RWPE1 (cell line): Measurements from ENCODE around the gene PHAF1.

Experiments used
- CTCF ChIA-PET: fragments of 350-600 bp; sonication (Branson Sonifier 250); formaldehyde crosslinking; extraction: SDS; loops from one replicate; lab custom pipeline; 2021; lab: Yijun Ruan, JAX
- POLR2A ChIA-PET: fragments of 400-600 bp; formaldehyde crosslinking; extraction: SDS; loops from one replicate; lab custom pipeline; 2020; ENCODE audit warnings: antibody characterized with exemption; ENCODE audit not compliant: low non-redundant PET; lab: Yijun Ruan, JAX
- DNase-seq: peaks from one replicate; pipeline ENCODE4 v3.0.0; 2012; ENCODE audit warnings: low spot score
- H3K27ac ChIP-seq: fragments of 450-650 bp; 2 replicates; pipeline ENCODE4 v1.5.1; 2017
- CTCF ChIP-seq: fragments of 450-650 bp; conservative IDR thresholded peaks from 2 replicates; pipeline ENCODE4 v1.5.1; 2017; ENCODE audit warnings: low read depth, mild to moderate bottlenecking

PHAF1 gene

GRCh38 chr16:67173323-67173722 lies 63.6 kb downstream of the PHAF1 start:
- peak overlapping the region; percentile 98 for H3K27ac ChIP-seq
- DNase-seq, result no peak
- TF ChIP-seq CTCF, result no peak
- ChIA-PET CTCF (interaction anchor here (1.9 kb wide), 1 partner anchor 18 kb away, joined by 5 read pairs; no protein-coding TSS in a partner anchor), POLR2A (no interaction called here)

GRCh38 chr16:67173808-67174705 lies 64.3 kb downstream of the PHAF1 start:
- DNase-seq, result peak; percentile 83
- CTCF ChIA-PET, result interaction anchor here (0.6 to 1.9 kb wide), 5 partner anchors 11 to 157 kb away, joined by 3 to 5 read pairs (median 5); no protein-coding TSS in a partner anchor
- POLR2A ChIA-PET, result interaction anchor here (1.4 kb wide), 1 partner anchor 11 kb away, joined by 6 read pairs; no protein-coding TSS in a partner anchor
- peak overlapping the region; percentile 98 for H3K27ac ChIP-seq
- TF ChIP-seq CTCF, result peak; percentile 16; the same call in 1 of the 2 replicates

DNA sequence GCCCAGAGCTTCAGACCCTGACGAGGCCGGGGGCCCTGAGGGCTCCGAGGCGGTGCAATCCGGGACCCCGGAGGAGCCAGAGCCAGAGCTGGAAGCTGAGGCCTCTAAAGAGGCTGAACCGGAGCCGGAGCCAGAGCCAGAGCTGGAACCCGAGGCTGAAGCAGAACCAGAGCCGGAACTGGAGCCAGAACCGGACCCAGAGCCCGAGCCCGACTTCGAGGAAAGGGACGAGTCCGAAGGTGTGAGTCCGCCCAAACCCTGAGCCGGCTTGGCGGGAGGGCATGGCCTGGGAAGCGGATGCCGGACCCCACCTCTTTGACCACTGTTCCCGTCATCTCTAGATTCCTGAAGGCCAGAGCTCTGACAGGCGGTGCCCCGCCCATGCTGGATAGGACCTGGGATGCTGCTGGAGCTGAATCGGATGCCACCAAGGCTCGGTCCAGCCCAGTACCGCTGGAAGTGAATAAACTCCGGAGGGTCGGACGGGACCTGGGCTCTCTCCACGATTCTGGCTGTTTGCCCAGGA lies 65.0 kb downstream of the PHAF1 start:
- H3K27ac ChIP-seq, result peak overlapping the region; percentile 98
- CTCF ChIA-PET, result interaction anchor here (0.6 to 2.0 kb wide), 6 partner anchors 10 to 158 kb away, joined by 3 to 9 read pairs (median 5); no protein-coding TSS in a partner anchor
- POLR2A ChIA-PET, result interaction anchor here (1.4 kb wide), 1 partner anchor 11 kb away, joined by 6 read pairs; no protein-coding TSS in a partner anchor

GRCh38 chr16:67176662-67177061 lies 66.9 kb downstream of the PHAF1 start:
- ChIA-PET POLR2A (no interaction called here), CTCF (interaction anchor here (2.0 kb wide), 2 partner anchors 8 to 21 kb away, joined by 8 to 9 read pairs; no protein-coding TSS in a partner anchor)
- no peak for DNase-seq
- peak overlapping the region; percentile 98 for H3K27ac ChIP-seq
- no peak for TF ChIP-seq CTCF

More for the DNA sequence above, 65.0 kb downstream of the PHAF1 start:
- DNase-seq, result no peak
- TF ChIP-seq CTCF, result no peak

GRCh38 chr16:67177743-67178699 lies 68.3 kb downstream of the PHAF1 start:
- peak; percentile 95 for DNase-seq
- POLR2A ChIA-PET, result interaction anchor here (0.6 kb wide), 1 partner anchor 20 kb away, joined by 3 read pairs; no protein-coding TSS in a partner anchor
- CTCF ChIA-PET, result interaction anchor here (0.5 to 2.0 kb wide), 6 partner anchors 21 to 252 kb away, joined by 3 to 8 read pairs (median 4); partner anchors contain the start of gene ELMO3
- TF ChIP-seq CTCF, result no peak
- H3K27ac ChIP-seq, result peak overlapping the region; percentile 98
